KMS-11 (cell line): ENCODE measurements around the gene SET.
"Not testable (repeated sequence)": the region's sequence is repeated elsewhere in the genome, so short reads cannot be mapped to it uniquely, and the experiment has no call there.

ENCODE experiments used
- H2AFZ ChIP-seq: fragments of 200-600 bp; sonication (generic); 2 replicates; pipeline ENCODE4 v1.6.1; 2016; ENCODE audit warnings: antibody characterized with exemption, mixed run types, low read depth
- H3K27ac ChIP-seq: fragments of 200-600 bp; sonication (generic); 2 replicates; pipeline ENCODE4 v1.6.1; 2016; ENCODE audit warnings: mild to moderate bottlenecking, mixed run types
- H3K27me3 ChIP-seq: fragments of 200-600 bp; sonication (generic); 2 replicates; pipeline ENCODE4 v1.6.1; 2017; ENCODE audit warnings: mild to moderate bottlenecking, low read depth, mixed run types, moderate library complexity; ENCODE audit not compliant: insufficient read depth
- H3K36me3 ChIP-seq: fragments of 200-600 bp; sonication (generic); 2 replicates; pipeline ENCODE4 v1.6.1; 2017; ENCODE audit warnings: mild to moderate bottlenecking, mixed run types; ENCODE audit not compliant: insufficient read depth
- H3K4me1 ChIP-seq: fragments of 200-600 bp; sonication (generic); 2 replicates; pipeline ENCODE4 v1.6.1; 2016; ENCODE audit warnings: mild to moderate bottlenecking, low read depth, mixed run types; ENCODE audit not compliant: poor library complexity, severe bottlenecking
- H3K4me2 ChIP-seq: fragments of 200-600 bp; sonication (generic); 2 replicates; pipeline ENCODE4 v1.7.0; 2016; ENCODE audit warnings: mild to moderate bottlenecking, mixed run types
- H3K4me3 ChIP-seq: fragments of 200-600 bp; sonication (generic); IDR thresholded peaks from 2 replicates; pipeline ENCODE4 v1.6.1; 2017; ENCODE audit warnings: low read depth, low read length, mixed read lengths; ENCODE audit not compliant: insufficient read depth
- H3K79me2 ChIP-seq: fragments of 200-600 bp; sonication (generic); 2 replicates; pipeline ENCODE4 v1.6.1; 2016; ENCODE audit warnings: low read depth, mixed run types; ENCODE audit not compliant: insufficient read depth
- H3K9ac ChIP-seq: fragments of 200-600 bp; sonication (generic); 2 replicates; pipeline ENCODE4 v1.6.1; 2016; ENCODE audit warnings: mild to moderate bottlenecking, mixed run types
- H4K20me1 ChIP-seq: fragments of 200-600 bp; sonication (generic); 2 replicates; pipeline ENCODE4 v1.6.1; 2016; ENCODE audit warnings: mild to moderate bottlenecking, mixed run types; ENCODE audit not compliant: insufficient read depth
- TF ChIP-seq, protein P1 (sequence below): fragments of 200-600 bp; sonication (generic); conservative IDR thresholded peaks from 2 replicates; pipeline ENCODE4 v1.6.1; 2017; ENCODE audit warnings: low read depth, mild to moderate bottlenecking, antibody characterized with exemption, low read length, moderate library complexity, mixed read lengths

The SET gene, protein sequence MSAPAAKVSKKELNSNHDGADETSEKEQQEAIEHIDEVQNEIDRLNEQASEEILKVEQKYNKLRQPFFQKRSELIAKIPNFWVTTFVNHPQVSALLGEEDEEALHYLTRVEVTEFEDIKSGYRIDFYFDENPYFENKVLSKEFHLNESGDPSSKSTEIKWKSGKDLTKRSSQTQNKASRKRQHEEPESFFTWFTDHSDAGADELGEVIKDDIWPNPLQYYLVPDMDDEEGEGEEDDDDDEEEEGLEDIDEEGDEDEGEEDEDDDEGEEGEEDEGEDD

DNA sequence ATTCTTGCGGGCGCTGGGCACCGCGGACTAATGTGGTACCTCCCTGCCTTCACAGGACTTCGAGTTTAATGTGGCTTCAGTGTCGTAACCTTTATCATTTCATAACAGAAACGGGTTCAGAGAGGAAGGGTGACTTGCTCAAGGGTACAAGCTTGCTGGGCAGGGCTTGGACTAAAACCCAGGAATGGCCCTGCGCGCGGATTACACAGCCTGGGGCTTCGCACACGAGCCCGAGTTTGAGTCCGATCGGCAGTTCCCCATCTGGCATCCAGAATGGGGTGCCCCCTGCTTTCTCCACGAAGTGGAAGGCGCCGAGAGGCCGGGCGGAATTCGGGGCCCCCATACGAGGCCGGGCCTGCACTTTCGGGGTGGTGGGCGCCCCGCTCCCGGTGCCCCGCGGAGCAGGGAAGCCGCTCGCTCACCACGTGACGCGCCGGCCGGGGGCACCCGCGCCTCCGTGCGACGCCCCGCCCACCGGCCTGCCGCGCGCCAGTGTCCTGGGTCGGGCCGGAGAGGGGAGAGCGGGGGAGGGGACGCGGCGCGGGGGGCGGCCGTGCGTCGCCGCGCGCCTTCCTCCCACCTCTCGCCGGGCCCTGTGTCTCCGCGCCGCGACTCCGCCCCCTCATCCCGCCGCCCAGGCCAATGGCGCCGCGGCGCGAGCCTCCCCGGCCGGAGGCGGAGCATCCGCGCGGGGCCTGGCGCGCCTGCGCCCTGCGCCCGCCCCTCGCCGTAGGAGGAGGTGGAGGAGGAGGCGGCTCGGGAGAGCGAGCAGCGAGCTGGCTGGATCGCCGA, at the start of gene SET:
Gene SET (plus strand): TSS at position 722 of the 792 bp plus-strand sequence. CDS start 361 bp downstream, outside the sequence.
- Histone ChIP-seq H3K36me3 (peaks cover 18% of the 10 kb centered on the region; the same call in 1 of the 2 replicates), H3K79me2 (peaks cover 86% of the 10 kb centered on the region), H3K4me1 (peaks cover 69% of the 10 kb centered on the region)

DNA sequence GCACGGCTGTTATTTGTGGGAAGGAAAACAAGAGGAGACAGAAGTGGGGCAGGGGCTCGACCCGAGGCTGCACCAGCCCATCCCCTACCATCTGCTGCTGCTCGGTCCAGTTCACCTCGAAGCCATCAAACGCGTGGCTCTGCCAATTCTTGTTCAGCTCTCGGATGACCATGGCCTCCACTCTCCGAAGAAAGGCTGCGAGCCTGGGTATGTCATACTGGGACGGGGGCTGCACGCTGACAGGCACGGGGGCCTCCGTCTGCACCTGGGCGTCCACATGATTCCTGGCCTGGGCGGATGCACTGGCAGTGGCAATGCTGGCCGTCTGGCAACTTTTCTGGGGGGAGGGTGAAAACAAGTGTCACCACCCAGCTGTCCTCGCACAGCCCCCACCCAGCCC, 48.4 kb upstream of the SET start:
- H3K79me2 ChIP-seq, result 0 out of 2 replicates have a peak, but pooled peaks cover 8% of the 10 kb centered on the region
- H3K27ac ChIP-seq, result no peak overlapping the region
- no peak overlapping the region for H3K9ac ChIP-seq
- H4K20me1 ChIP-seq, result no peaks in the 10 kb centered on the region
- H3K27me3 ChIP-seq, result no peaks in the 10 kb centered on the region
- no peak overlapping the region for H3K4me2 ChIP-seq
- TF ChIP-seq, protein P1, sequence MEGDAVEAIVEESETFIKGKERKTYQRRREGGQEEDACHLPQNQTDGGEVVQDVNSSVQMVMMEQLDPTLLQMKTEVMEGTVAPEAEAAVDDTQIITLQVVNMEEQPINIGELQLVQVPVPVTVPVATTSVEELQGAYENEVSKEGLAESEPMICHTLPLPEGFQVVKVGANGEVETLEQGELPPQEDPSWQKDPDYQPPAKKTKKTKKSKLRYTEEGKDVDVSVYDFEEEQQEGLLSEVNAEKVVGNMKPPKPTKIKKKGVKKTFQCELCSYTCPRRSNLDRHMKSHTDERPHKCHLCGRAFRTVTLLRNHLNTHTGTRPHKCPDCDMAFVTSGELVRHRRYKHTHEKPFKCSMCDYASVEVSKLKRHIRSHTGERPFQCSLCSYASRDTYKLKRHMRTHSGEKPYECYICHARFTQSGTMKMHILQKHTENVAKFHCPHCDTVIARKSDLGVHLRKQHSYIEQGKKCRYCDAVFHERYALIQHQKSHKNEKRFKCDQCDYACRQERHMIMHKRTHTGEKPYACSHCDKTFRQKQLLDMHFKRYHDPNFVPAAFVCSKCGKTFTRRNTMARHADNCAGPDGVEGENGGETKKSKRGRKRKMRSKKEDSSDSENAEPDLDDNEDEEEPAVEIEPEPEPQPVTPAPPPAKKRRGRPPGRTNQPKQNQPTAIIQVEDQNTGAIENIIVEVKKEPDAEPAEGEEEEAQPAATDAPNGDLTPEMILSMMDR, result no peak
- no peak overlapping the region for H3K4me3 ChIP-seq
- H3K4me1 ChIP-seq, result peaks cover 9% of the 10 kb centered on the region
- H3K36me3 ChIP-seq, result no peaks in the 10 kb centered on the region
- no peak overlapping the region for H2AFZ ChIP-seq

More for the DNA sequence above, at the start of gene SET:
- H3K9ac ChIP-seq, result peak within 1 kb of the TSS; percentile 79
- H4K20me1 ChIP-seq, result peaks cover 21% of the 10 kb centered on the region; the same call in 1 of the 2 replicates
- TF ChIP-seq, protein P1, result no peak
- H3K27ac ChIP-seq, result peak within 1 kb of the TSS; percentile 69
- no peaks in the 10 kb centered on the region; the same call in 1 of the 2 replicates for H3K27me3 ChIP-seq
- H3K4me2 ChIP-seq, result peak within 1 kb of the TSS; percentile 91
- no peak within 1 kb of the TSS for H3K4me3 ChIP-seq
- H2AFZ ChIP-seq, result peak within 1 kb of the TSS; percentile 75; the same call in 1 of the 2 replicates

DNA sequence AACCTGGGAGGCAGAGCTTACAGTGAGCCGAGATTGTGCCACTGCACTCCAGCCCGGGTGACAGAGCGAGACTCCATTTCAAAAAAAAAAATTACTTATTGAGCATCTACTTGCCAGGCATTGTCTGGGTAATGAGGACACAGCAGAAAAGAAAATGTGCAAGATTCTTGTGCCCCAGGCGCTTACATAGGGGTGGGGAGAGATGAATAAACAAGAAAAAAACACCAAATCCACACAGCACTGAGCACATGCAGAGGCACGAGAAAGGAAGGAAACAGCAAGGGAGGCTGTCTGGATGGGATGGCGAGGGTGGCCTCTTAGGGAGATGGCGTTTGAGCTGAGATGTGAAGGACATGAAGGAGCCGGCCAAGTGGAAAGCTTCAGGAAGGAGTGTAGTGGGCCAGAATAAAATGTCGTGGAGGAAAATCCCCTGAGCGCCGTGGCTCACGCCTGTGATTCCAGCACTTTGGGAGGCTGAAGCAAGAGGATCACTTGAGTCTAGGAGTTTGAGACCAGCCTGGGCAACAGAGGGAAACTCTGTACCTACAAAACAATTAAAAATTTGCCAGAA, 46.3 kb upstream of the SET start:
- TF ChIP-seq, protein P1, result no peak
- no peak overlapping the region for H2AFZ ChIP-seq
- no peaks in the 10 kb centered on the region for H3K36me3 ChIP-seq

DNA sequence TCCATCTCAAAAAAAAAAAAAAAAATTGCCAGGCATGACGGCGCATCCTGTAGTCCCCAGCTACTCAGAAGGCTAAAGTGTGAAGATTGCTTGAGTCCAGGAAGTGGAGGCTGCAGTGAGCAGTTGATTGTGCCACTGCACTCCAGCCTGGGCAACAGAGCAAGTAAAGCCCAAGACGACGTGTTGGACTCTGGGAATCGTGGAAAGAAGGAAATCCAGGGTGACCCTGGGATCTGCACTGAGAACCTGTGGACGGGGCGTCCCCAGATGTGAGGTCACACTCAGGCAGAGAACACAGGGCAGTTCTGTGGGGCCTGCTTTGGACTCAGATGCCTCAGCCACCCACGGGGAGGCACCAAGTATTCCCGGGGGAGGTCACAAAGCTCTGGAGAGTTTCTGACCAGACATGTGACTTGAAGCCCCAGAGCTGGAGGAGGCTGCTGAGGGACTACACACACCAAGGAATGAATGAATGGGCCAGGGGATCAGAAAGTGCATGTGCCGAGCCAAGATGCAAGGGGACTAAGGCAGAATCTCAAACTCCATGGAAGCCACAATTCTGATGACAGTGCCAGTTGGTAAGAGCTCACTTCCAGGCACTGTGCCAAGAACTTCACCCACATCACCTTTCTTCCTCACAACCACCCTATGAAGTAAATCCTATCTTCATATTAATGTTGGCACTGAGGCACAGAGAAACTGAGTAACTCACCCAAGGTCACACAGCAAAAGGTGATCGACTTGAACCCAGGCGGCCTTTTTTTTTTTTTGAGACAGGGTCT, 45.3 kb upstream of the SET start:
- H3K27ac ChIP-seq, result no peak overlapping the region
- no peaks in the 10 kb centered on the region for H4K20me1 ChIP-seq
- 0 out of 2 replicates have a peak, but pooled peaks cover 8% of the 10 kb centered on the region for H3K79me2 ChIP-seq
- no peak overlapping the region for H3K4me2 ChIP-seq
- H3K36me3 ChIP-seq, result no peaks in the 10 kb centered on the region
- TF ChIP-seq, protein P1, result no peak
- H3K4me1 ChIP-seq, result no peaks in the 10 kb centered on the region
- no peaks in the 10 kb centered on the region for H3K27me3 ChIP-seq
- H3K9ac ChIP-seq, result no peak overlapping the region
- no peak overlapping the region for H2AFZ ChIP-seq
- no peak overlapping the region for H3K4me3 ChIP-seq

More for the DNA sequence above, 46.3 kb upstream of the SET start:
- 0 out of 2 replicates have a peak, but pooled peaks cover 8% of the 10 kb centered on the region for H3K79me2 ChIP-seq
- no peak overlapping the region for H3K4me3 ChIP-seq
- no peaks in the 10 kb centered on the region for H4K20me1 ChIP-seq
- H3K4me2 ChIP-seq, result no peak overlapping the region
- no peak overlapping the region for H3K27ac ChIP-seq
- H3K9ac ChIP-seq, result no peak overlapping the region
- H3K4me1 ChIP-seq, result peaks cover 6% of the 10 kb centered on the region
- H3K27me3 ChIP-seq, result no peaks in the 10 kb centered on the region

DNA sequence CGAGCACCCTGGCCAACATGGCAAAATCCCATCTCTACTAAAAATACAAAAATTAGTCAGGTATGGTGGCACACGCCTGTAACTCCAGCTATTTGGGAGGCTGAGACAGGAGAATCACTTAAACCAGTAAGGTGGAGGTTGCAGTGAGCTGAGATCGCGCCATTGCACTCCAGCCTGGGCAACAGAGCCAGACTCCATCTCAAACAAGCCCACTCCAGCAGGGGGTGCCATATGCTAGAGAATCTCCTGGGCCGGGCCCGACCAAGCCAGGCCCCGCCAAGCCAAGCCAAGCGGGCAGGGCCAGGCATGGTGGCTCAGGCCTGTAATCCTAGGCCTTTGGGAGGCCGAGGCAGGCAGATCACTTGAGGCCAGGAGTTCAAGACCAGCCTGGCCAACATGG, 40.8 kb upstream of the SET start:
- not testable (repeated sequence) for H3K4me3 ChIP-seq, H3K4me2 ChIP-seq, H2AFZ ChIP-seq, H3K27me3 ChIP-seq, H4K20me1 ChIP-seq, H3K79me2 ChIP-seq, H3K4me1 ChIP-seq, H3K9ac ChIP-seq, H3K36me3 ChIP-seq, H3K27ac ChIP-seq
